Mesothelial cell of epicardium (in vitro differentiated cells): ENCODE data around the gene SH2D7. TPM values are rescaled to one million over a fixed set of nuclear protein-coding genes. Genes with fewer than 3 reads are reported as not detected.
A peak's percentile ranks its signal among the peaks of the same experiment; 100 is the strongest.

ENCODE experiments used
- DNase-seq, 2 experiments: peaks; one replicate each; pipeline ENCODE4 v3.0.0; 2021; ENCODE audit warnings: low spot score in 2 of 2; ENCODE audit not compliant: unreplicated experiment in 2 of 2
- H3K27ac Mint-ChIP-seq: 2 replicates; pipeline ENCODE4 v1.8.0; 2021; ENCODE audit warnings: mixed read lengths
- H3K27me3 Mint-ChIP-seq: 2 replicates; pipeline ENCODE4 v1.8.0; 2021; ENCODE audit warnings: low read depth, mixed read lengths
- H3K36me3 Mint-ChIP-seq: 2 replicates; pipeline ENCODE4 v1.8.0; 2021; ENCODE audit warnings: mixed read lengths
- H3K4me1 Mint-ChIP-seq: 2 replicates; pipeline ENCODE4 v1.8.0; 2021; ENCODE audit warnings: mixed read lengths
- H3K4me3 Mint-ChIP-seq: 2 replicates; pipeline ENCODE4 v1.8.0; 2021; ENCODE audit warnings: mild to moderate bottlenecking, moderate library complexity, mixed read lengths
- H3K9me3 Mint-ChIP-seq: 2 replicates; pipeline ENCODE4 v1.8.0; 2021; ENCODE audit warnings: mixed read lengths
- CTCF ChIP-seq: fragments of 200-600 bp; sonication (generic); IDR thresholded peaks from one replicate; pipeline ENCODE4 v1.5.0; 2021; ENCODE audit warnings: antibody characterized with exemption; ENCODE audit not compliant: unreplicated experiment
- total RNA-seq: library from RNA; stranded (reverse); gene quantifications from 3 replicates; pipeline ENCODE4 v1.2.1, GENCODE V29; 2021

SH2D7 gene
- total RNA-seq, 1 donor from 2014 or later = not detected

GRCh38 chr15:78072080-78072892, 20.1 kb upstream of the SH2D7 start:
- Mint-ChIP-seq H3K27me3 (no peaks in the 10 kb centered on the region), H3K9me3 (no peaks in the 10 kb centered on the region)

GRCh38 chr15:78073046-78073787, 19.1 kb upstream of the SH2D7 start:
- no peak for DNase-seq
- Mint-ChIP-seq H3K9me3 (no peaks in the 10 kb centered on the region), H3K36me3 (no peaks in the 10 kb centered on the region), H3K4me1 (peaks cover 45% of the 10 kb centered on the region), H3K27ac (peak overlapping the region; percentile 93), H3K4me3 (no peak overlapping the region), H3K27me3 (no peaks in the 10 kb centered on the region)
- TF ChIP-seq CTCF = no peak

More at GRCh38 chr15:78072080-78072892, 20.1 kb upstream of the SH2D7 start:
- no peak overlapping the region for H3K4me3 Mint-ChIP-seq
- peaks cover 41% of the 10 kb centered on the region for H3K4me1 Mint-ChIP-seq
- no peak for DNase-seq
- TF ChIP-seq CTCF = no peak
- no peaks in the 10 kb centered on the region for H3K36me3 Mint-ChIP-seq
- peak overlapping the region; percentile 93 for H3K27ac Mint-ChIP-seq

DNA sequence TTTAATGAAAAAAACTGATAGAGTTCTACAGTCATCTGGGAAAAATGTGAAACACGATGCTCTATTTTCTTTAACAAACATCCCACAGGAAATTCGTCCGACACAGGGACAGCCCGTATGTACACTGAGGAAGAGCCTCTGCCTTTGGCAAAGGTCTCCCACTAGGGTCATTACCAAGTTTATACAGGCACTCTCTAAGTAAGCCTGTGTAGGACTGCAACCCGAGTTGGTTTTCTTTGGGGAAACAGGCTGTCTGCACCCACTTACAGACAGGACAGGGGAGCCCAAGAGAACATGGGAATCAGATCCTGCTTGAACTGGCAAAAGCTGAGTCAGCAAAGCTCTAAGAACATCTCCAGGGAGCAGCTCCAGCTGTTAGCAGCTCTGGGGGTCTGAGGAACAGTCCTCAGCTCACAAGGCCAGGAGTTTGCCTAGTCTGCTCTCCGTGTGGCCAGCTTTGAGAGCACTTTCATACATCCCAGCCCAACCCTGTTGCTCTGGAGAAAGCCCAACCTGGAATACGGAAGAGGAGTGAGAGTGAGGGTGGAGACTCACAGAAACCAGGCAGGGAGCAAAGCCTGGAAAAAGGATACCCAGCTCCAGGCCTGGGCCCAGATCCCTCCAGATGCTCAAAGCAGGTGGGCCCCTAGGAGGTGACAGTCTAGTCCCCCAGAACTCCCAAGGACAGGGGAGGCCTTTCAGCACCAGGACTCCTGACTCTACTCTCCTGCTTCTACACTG, 16.7 kb upstream of the SH2D7 start:
- Mint-ChIP-seq H3K27me3 (no peaks in the 10 kb centered on the region), H3K4me3 (peak overlapping the region; percentile 80), H3K27ac (peak overlapping the region; percentile 96), H3K36me3 (no peaks in the 10 kb centered on the region), H3K4me1 (peaks cover 37% of the 10 kb centered on the region), H3K9me3 (no peaks in the 10 kb centered on the region)
- no peak for DNase-seq
- TF ChIP-seq CTCF = no peak

- H3K36me3 Mint-ChIP-seq = no peaks in the 10 kb centered on the region
- peak overlapping the region; percentile 80 for H3K4me3 Mint-ChIP-seq
- no peaks in the 10 kb centered on the region for H3K27me3 Mint-ChIP-seq
- TF ChIP-seq CTCF = no peak
- peak overlapping the region; percentile 96 for H3K27ac Mint-ChIP-seq
- no peak for DNase-seq
- peaks cover 37% of the 10 kb centered on the region for H3K4me1 Mint-ChIP-seq
- H3K9me3 Mint-ChIP-seq = no peaks in the 10 kb centered on the region
Observed at GRCh38 chr15:78076231-78077052, 15.9 kb upstream of the SH2D7 start.
